HG03354 (cell line): ENCODE data around the gene AAK1.

ENCODE experiments used
- ATAC-seq: cut with Tn5 transposase; IDR thresholded peaks from one replicate; pipeline ENCODE4 v1.9.1; 2021; ENCODE audit warnings: mild to moderate bottlenecking; ENCODE audit not compliant: unreplicated experiment, poor library complexity, severe bottlenecking

The AAK1 gene

DNA sequence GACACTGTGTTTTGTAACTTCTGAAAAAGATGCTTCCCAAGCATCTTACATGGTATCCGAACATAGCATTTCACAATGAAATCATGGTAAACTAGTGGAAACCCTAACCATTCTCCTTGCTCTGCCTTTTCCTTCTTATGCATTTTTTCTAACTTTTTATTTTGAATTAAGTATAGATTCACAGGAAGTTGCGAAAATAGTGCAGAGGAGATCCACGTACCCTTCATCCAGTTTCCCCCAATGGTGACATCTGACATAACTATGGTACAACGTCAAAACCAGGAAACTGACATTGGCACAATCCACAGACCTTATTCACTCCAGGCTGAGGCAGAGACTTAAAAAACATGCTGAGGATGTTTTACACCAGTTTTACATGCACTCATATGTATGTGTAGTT, 38.3 kb downstream of the AAK1 start:
- no peak for ATAC-seq

GRCh38 chr2:69604836-69605235, 38.7 kb downstream of the AAK1 start:
- no peak for ATAC-seq

DNA sequence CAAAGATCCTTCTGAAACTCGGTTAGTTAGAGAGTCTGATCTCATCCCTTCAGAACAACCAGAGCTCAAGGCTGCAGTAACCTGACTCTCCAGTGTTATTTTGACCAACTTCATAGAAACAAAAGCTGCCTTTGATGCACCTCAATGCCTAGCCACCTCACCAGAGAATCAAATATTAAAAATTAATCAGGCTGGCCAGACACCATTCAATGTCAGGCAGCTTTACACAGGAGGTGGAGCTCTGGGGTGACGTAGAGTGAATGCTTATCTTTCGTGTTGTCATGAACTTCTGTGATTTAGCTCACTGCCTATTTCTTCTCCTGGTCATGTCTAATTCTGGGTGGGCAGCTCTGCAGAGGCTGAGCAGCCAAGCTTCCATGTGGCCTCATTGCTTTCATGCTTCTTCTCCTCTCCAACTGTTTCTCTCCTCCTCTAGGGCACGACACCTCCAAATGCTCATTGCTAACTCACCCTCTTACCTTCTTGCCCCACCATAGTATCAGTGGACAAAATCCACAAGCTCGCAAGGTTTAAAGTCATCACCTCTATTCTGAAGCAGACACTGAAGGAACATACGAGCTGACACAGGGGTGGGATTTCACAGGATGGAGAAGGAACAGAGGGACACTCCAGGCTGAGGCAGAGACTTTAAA, 39.4 kb downstream of the AAK1 start:
- no peak for ATAC-seq

- no peak for ATAC-seq
Observed at GRCh38 chr2:69603146-69603743, 40.3 kb downstream of the AAK1 start.

- ATAC-seq: no peak
Observed at GRCh38 chr2:69601179-69601612, 42.3 kb downstream of the AAK1 start.

DNA sequence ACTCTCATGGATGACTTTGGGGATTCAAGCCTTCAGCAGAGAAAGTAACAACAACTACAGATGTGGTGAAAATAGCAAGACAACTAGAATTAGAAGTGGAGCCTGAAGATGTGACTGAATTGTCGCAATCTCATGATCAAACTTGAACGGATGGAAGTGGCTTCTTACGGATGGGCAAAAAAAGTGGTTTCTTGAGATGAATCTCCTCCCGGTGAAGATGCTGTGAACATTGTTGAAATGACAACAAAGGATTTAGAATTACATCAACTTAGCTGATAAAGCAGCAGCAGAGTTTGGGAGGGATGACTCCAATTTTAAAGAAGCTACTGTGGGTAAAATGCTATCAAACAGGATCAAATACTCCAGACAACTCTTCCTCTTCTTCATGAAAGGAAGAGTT, 43.1 kb downstream of the AAK1 start:
- ATAC-seq: no peak

- no peak for ATAC-seq
Observed at GRCh38 chr2:69597843-69598610, 45.5 kb downstream of the AAK1 start.

DNA sequence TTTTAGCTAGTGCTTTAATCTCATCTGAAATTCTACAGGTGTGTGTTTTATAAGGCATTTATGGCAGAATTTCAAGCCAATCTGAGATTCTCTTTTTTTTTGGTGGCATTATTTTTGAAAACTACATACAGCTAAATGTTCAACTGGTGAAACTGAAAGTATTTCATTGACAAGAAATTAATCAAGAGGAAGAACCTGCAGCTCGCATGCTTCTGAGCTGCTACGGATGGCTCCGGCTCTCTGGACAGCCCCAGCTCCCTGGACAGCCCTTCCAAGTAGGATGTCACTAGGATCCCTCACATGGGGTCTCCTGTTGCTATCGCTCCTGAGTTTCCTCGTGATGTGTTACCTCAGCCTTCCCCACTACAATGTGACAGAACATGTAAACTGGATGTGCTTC, 46.4 kb downstream of the AAK1 start:
- no peak for ATAC-seq

DNA sequence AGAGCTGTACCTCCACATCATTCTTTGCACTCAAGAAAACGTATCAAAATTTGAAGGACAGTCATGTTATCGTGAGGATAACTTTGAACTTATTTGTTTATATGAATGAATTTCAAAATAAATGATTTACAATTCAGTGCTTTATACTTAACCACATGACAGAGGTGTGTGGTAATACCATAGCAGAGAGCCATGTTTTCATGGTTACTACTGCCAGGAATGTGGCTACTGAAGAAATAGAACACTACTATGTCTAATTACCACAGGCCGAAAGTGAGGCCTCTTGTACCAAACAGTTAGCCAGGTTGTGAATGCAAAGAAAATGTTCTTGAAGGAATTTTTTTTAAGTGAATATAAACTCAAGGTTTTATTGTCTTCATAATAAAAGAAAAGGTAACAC, 49.2 kb downstream of the AAK1 start:
- no peak for ATAC-seq

DNA sequence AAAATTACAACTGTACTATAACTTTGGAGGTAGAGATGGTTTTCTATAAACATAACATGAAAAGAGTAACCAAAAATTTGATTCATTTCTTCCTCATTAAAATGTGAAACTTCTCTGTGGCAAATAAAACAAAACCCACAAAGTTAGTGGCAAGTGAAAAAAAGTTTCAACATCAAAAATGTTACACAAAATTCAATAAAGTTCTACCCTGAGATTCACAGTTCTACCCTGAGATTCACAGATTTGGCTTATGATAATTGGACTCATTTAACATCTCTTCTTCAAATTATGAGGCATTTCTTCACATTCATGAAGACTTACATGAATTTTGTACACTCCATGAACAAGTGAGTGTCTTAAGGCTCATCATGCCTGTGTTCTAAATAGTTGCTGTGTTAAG, 51.0 kb downstream of the AAK1 start:
- no peak for ATAC-seq

- no peak for ATAC-seq
Observed at GRCh38 chr2:69589973-69590652, 53.4 kb downstream of the AAK1 start.

DNA sequence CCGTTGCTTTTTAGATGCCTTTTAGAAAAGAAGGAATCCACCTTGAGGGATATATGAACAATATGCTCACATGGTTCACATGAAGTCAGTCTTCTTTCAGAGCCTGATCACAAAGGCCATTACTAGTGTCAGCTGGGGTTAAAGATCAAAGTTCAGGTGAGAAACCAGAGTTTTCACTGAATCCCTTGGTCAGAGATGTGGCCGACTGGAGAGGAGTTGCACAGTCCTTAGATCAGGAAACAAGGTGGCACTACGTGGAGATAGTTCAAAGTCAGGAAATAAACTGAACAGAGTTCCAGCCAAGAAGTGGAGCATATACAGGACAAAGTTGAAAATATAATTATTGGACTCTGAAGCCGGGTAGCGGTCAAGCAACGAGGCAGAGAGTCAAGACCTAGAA, 54.6 kb downstream of the AAK1 start:
- ATAC-seq: no peak

- no peak for ATAC-seq
Observed at GRCh38 chr2:69588403-69588802, 55.1 kb downstream of the AAK1 start.

DNA sequence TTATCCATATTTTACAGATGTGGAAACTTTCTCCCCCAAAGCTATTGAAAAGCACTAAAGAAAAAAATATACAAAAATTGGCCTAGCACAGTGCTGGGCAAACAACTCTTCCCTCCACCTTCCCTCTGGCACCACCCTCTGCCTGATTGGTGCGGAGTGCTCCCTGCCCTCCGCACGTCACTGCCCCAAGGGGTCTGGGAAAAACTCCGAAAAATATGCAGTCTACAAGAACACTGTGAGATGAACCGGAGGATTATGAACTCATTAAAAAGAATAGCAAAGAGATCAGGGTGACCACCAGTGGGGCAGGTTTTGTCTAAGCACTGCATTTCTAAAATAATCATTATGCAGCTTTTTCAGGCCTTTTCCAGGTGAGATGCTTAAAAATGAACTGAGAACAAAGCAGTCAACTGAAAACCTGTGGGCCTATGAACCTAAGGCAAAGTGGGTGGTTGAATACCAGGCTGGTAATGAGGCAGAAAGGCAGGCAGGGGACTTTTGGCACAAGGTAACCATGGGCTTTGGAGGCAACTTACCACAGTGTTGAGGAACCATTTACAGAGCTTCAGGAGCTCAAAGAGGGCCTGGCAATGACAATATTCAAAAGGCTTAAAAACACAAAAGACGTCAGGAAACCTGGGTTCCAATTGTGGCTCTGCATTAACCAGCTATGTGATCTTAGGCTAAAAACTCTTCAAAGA, 57.5 kb downstream of the AAK1 start:
- ATAC-seq: no peak

DNA sequence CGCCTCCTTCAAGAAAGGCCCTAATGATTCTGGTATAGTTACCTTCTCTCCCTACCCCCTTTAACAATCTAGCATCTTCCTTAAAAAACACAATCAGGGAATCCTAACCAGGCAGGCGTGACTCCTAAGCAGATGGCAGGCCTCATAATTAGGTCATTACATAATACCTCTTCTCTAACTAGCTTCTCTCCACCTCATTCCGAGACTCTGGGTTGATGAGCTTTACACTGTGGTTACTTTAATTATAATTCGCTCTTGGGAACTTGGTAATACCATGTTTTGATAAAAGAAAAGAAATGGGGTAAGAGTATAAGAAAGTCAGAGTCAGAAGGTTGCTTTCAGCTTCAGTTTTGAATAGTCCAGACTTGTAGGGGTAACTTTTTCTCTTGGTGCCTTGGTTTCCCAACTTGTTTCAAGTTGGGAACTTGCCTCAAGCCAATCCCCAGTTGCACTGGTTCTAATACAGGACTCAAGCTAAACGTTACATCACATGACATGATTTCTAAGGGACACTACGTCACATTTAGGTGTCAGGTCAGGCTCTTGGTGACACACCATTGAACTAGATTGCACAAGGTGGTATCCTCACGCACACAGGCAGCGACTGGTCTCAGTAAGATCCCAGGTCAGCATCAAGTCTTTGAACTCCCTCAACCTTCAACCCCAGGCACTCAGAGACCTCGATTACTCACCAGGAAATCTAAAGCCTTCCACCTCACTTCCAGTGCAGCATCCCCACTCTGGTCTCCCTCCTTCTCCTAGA, 59.2 kb downstream of the AAK1 start:
- no peak for ATAC-seq

- no peak for ATAC-seq
Observed at GRCh38 chr2:69583321-69583833, 60.2 kb downstream of the AAK1 start.

GRCh38 chr2:69582582-69583176, 60.9 kb downstream of the AAK1 start:
- peak; percentile 43 for ATAC-seq

GRCh38 chr2:69581774-69582581, 61.6 kb downstream of the AAK1 start:
- peak; percentile 44 for ATAC-seq
